HG03432 (cell line): Measurements from ENCODE around the gene NDRG4.

Source experiments
- ATAC-seq: cut with Tn5 transposase; IDR thresholded peaks from one replicate; pipeline ENCODE4 v1.9.1; 2021; ENCODE audit warnings: mild to moderate bottlenecking, moderate library complexity; ENCODE audit not compliant: unreplicated experiment

NDRG4 gene

GRCh38 chr16:58493756-58494431, 6.0 kb upstream of the NDRG4 start:
- ATAC-seq, result no peak

GRCh38 chr16:58494981-58495520, 4.9 kb upstream of the NDRG4 start:
- ATAC-seq, result peak; percentile 66

GRCh38 chr16:58495521-58496331, 4.2 kb upstream of the NDRG4 start:
- ATAC-seq, result no peak

GRCh38 chr16:58497468-58497867, 2.5 kb upstream of the NDRG4 start:
- no peak for ATAC-seq

GRCh38 chr16:58497935-58498334, 2.0 kb upstream of the NDRG4 start:
- ATAC-seq, result no peak

- ATAC-seq, result no peak
Measured at GRCh38 chr16:58498341-58499091, 1.4 kb upstream of the NDRG4 start.

GRCh38 chr16:58499092-58499511, 841 bp upstream of the NDRG4 start:
- ATAC-seq, result no peak

- no peak for ATAC-seq
Measured at GRCh38 chr16:58500430-58501241, 693 bp downstream of the NDRG4 start.

GRCh38 chr16:58501242-58502131, 1.5 kb downstream of the NDRG4 start:
- ATAC-seq, result no peak

GRCh38 chr16:58502217-58502921, 2.4 kb downstream of the NDRG4 start:
- no peak for ATAC-seq

- no peak for ATAC-seq
Measured at GRCh38 chr16:58503166-58503862, 3.4 kb downstream of the NDRG4 start.

GRCh38 chr16:58503863-58504688, 4.1 kb downstream of the NDRG4 start:
- ATAC-seq, result no peak

- ATAC-seq, result no peak
Measured at GRCh38 chr16:58506241-58507194, 6.6 kb downstream of the NDRG4 start.

- no peak for ATAC-seq
Measured at GRCh38 chr16:58507195-58507962, 7.4 kb downstream of the NDRG4 start.

- no peak for ATAC-seq
Measured at GRCh38 chr16:58507963-58508670, 8.2 kb downstream of the NDRG4 start.
